Jurkat, Clone E6-1 (cell line): ENCODE measurements around the gene MICAL1.

Experiments
- DNase-seq: peaks from one replicate; pipeline ENCODE4 v3.0.0-alpha.2; 2011; ENCODE audit warnings: low read depth, low spot score
- H3K4me3 ChIP-seq: 2 replicates; pipeline ENCODE4 v1.5.1; 2011; ENCODE audit warnings: mild to moderate bottlenecking, low read length, control low read depth, moderate library complexity

Gene MICAL1

DNA sequence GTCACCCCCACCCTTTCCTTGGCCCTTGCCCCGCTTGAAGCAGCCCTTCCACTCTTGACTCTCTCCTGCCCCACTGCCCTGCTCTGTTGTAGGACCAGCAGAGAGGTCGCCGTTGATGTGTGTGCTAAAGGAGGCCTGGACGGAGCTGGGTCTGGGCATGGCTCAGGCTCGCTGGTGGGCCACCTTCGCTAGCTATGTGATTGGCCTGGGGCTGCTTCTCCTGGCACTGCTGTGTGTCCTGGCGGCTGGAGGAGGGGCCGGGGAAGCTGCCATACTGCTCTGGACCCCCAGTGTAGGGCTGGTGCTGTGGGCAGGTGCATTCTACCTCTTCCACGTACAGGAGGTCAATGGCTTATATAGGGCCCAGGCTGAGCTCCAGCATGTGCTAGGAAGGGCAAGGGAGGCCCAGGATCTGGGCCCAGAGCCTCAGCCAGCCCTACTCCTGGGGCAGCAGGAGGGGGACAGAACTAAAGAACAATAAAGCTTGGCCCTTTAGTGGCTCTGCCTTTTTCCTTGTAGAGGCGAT, 12.1 kb downstream of the MICAL1 start:
- no peak for DNase-seq
- no peak overlapping the region for H3K4me3 ChIP-seq

DNA sequence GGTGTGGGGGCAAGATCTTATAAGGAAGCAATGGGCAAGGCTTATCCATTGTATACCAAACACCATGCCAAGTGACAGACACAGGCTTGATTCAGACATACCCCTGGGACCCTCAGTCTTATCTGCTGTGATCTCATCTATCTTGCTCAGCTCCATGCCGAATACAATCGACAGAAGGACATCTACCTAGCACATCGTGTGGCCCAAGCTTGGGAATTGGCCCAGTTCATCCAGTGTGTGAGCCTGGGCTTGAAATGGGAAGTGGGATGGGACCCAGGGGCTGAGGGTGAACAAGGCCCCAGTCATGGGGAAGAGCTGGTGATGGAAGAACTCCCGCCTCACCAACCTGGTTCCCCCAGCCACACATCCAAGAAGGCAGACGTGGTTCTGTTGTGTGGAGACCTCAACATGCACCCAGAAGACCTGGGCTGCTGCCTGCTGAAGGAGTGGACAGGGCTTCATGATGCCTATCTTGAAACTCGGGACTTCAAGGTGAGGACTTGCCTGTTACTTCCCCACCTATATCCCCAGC, 13.1 kb downstream of the MICAL1 start:
- no peak for DNase-seq
- no peak overlapping the region for H3K4me3 ChIP-seq

DNA sequence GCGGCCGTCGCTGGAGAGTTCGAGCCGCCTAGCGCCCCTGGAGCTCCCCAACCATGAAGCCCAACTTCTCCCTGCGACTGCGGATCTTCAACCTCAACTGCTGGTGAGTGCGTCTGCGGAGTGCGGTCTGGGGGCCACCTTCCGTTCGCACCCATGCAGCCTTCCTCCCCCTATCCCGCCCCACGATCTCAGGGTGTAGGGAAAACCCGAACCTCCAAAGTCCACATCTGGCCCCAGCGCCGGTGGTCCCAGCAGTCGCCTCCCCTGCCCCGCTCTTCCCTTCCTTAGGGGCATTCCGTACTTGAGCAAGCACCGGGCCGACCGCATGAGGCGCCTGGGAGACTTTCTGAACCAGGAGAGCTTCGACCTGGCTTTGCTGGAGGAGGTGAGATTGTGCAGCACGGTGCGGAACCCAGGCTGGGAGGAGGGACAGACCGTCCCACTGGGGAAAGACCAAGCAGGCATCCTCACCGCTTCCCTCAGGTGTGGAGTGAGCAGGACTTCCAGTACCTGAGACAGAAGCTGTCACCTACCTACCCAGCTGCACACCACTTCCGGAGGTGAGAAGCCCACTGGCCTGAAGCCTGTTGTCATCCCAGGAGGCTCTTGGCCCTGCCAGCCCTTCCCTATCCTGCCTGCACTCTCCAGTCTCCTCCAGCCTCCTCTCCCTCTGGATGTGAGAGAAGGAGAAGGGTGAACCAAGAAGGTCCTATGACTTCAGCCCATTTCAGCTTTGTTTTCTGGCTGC, 14.3 kb downstream of the MICAL1 start:
- peak; percentile 18 for DNase-seq

DNA sequence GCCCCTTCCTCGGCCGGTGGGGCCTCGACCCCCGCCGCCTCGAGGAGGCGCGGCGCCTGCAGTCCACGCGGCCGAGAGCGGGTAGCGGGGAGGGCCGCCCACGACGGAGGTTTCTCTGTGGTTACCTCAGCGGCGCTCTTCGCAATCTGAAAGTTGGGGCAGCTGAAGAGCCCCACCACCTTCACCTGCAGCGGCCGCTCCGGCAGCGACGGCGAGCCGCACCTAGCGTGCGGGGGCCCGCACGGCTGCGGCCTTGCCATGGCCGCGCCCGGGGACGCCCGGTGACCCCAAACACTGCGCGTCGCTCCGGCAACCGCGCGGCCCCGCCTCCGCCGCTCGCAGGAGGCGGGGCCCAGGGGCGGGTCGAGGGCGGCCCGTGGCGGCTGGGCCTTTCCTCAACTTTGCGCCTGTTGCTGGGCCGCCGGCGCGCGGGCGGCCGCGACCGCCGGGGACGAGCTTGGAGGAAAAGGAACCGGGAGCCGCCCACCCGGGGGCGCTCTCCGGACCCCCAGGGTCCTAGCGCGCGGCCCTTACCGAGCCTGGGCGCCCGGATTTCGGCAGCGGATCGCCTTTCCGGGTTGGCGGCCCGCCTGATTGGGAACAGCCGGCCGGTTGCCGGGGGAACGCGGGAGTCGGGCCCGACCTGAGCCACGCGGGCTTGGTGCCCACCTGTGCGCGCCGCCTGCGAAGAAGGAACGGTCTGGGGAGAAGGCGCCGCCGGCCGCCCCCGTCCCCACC, 15.1 kb downstream of the MICAL1 start, which contains the start of the genes PPIL6 and SMPD2:
Gene PPIL6 (minus strand): TSS at position 298 of the 738 bp plus-strand sequence. CDS start 38 bp downstream, at position 260.
Gene SMPD2 (plus strand): TSS at position 394 of the 738 bp plus-strand sequence. CDS start 398 bp downstream, outside the sequence.
- DNase-seq = peak; percentile 68
- H3K4me3 ChIP-seq = peak within 1 kb of the TSS; percentile 85

More for the DNA sequence above, 14.3 kb downstream of the MICAL1 start:
- peak overlapping the region; percentile 85 for H3K4me3 ChIP-seq

DNA sequence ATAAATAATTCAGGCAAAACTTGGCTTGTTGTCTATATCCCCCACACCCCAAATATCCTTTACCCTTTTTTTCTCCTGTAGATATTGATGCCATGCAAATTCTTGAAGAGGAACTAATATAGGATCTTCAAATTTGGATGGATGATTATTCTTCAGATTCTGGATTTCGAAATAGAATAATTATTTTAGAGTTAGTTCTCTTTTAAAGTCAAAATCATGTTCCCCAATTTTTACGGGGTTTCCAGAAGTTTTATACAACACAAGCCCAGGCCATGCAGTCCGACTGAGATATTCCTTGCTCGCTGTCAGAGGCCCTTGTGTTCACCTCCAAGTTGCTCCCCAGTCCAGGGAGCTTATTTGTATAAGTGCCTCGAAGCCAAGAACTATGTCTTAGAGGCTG, 19.5 kb downstream of the MICAL1 start:
- no peak for DNase-seq
- no peak overlapping the region for H3K4me3 ChIP-seq

DNA sequence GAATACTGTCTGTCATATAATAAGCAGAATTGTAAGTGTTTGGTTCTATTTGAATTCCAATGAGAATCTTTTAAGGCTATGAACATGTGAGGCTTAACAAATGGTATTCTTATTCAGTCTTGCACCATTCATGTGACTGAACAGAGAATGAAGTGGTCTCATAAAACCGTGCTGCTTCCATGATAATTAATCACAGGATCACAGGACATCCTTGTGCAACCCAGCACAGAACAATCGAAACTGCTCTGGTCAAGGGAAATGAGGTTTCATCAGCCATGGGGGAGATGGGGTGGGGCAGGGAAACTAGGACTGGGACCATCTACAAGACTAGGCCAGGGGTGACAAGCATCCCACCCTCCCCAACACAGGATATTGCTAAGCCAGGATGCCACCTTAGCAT, 21.1 kb downstream of the MICAL1 start:
- H3K4me3 ChIP-seq = no peak overlapping the region
- no peak for DNase-seq

DNA sequence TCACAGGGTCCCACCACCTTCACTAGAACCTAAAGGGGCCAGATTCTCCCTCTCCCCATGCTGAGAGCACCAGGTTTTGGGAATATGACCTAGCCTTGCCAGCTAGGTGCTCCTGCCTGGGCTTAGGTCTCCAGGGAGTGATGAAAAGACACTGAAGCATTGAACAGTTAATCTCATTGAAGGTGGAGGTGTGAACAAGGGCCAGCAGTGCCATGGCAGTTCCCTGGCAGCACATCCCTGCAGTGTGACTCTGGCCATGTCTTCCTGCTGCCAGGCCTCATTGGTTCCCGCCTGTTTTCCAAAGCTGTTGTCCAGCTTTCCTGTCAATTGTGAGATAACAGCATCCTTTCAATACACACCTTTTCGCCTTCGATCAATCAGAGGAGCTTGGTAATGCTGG, 26.1 kb downstream of the MICAL1 start:
- H3K4me3 ChIP-seq = no peak overlapping the region
- DNase-seq = no peak

DNA sequence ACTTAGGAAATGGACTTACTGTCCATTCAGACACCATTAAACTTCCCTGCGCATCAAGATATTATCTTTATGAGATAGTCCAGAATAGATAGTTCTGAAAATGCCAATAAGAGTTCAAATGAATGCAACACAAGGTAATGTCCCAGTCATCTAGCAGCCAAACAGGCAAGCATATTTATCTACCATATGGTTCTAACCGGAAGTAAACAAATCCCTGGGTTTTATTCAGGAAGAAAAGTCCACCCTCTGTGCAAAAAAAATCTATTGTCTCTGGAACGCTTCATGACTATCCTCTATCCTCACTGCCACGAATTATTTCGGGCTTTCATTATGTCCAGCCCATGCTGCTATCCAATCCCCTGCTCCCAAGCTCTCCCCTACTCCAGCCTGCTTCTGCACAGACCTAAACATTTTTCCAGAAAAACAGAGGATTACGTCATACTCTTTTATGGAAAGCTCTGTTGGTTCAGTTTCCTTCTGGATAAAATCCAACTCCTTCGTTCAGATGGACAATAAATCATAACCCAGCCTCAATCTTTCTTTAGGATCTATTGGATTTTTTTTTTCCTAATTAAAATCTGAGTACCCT, 26.6 kb downstream of the MICAL1 start:
- H3K4me3 ChIP-seq = no peak overlapping the region
- no peak for DNase-seq

DNA sequence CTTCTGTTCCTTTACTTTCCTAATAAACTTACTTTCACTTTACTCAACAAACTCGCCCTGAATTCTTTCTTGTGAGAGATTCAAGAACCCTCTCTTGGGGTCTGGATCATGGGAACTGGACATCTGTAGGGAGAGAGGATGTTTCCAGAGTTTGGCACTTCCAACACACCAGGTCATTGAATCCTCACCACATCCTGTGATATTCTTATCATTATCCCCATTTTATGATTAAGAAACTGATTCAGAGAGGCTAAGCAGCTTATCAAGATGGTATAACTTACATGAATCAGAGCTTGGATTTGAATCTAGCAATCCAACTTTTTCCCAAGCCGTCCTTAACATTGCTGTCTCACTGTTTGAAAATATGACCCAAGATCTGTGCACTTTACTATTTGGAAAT, 30.6 kb downstream of the MICAL1 start:
- no peak for DNase-seq
- H3K4me3 ChIP-seq = no peak overlapping the region

DNA sequence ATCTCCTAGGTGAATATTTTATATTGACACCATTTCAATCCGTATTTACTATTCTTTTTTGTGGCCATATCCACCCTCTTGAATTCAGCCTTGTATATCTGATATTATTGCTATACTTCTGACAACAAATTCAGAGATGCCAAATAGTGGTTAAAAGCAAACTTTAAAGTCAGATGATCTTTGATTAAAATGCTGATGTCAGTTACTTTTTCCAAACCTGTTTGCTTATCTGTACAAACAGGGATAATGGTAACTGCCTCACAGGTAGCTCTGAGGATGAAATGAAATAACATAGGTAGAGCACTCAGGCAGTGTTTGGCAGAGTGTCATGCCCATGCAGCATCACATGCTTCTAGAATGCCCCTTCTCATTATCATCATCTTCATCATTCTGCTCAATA, 34.4 kb downstream of the MICAL1 start:
- no peak overlapping the region for H3K4me3 ChIP-seq

DNA sequence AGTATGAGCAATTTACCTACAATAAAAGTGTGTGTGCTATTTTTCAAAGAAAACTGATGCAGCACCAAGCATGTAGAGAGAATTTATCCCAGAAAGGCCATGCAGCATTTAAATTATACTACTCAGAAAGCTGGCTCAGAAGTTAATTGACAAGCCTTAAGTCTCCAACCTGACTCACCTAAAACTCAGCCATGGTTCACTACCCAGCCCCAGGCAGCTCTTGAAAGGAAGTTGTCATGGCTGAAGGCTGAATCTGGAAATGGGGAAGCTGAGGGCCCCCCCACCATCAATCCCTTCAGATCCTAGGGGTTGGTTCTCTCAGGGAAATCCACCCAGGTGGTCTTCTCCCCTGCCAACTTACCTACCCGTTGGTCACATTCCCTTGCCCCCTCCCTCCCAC, 34.8 kb downstream of the MICAL1 start:
- no peak for DNase-seq
- no peak overlapping the region for H3K4me3 ChIP-seq

More for the DNA sequence above, 34.4 kb downstream of the MICAL1 start:
- DNase-seq = no peak

DNA sequence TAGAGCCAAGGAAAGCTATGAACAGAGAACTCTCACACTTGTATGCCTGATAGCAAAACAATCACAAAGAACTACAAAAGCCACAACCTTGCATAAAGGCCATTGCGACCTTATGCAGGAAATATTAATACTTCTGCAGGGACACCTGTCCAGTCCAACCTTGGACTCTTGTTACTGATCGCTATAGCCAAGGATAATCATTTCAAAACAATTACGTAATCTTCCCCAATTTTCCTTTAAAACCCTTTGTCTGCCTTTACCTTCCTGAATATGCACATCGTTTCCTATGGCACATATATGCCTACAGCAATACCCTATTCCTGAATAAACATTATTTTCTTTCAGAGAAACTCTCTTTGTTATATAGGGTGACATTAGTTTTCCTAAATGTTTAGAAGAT, 37.9 kb downstream of the MICAL1 start:
- no peak for DNase-seq
- no peak overlapping the region for H3K4me3 ChIP-seq

DNA sequence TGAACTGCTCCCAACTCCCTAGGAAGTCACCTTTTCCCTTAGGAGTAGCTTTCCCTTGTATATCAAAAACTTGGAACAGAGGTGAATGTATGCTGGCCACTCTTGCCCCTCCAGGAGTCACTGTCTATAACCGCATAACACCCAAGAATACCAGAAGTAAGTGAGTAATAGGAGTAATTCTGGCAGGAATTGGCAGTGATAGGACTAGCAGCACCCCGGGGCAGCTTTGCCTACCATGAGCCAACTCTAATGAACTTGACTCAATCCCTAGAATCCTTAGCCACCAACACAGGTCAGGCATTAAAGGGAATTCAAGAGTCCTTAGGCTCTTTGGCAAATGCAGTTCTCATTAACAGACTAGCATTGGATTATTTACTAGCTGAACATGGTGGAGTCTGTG, 44.5 kb downstream of the MICAL1 start:
- DNase-seq = no peak

DNA sequence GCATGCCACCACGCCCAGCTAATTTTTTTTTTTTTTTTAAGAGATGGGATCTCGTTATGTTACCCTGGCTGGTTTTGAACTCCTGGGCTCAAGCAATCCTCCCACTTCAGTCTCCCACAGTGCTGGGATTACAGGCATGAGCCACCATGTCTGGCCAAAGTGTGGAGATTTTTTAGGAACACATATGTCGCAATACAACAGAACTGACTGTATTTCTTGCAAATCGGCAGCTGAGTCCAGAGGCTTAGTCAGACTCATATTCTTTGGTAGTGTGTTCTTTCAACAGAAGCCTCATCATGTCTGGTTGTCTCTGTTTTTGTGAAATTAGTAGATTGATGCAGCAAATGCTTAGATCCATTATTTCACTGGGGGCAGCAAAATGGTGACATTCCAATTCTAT, 49.4 kb downstream of the MICAL1 start:
- H3K4me3 ChIP-seq = no peak overlapping the region
- no peak for DNase-seq

More for the DNA sequence above, 44.5 kb downstream of the MICAL1 start:
- H3K4me3 ChIP-seq = no peak overlapping the region

DNA sequence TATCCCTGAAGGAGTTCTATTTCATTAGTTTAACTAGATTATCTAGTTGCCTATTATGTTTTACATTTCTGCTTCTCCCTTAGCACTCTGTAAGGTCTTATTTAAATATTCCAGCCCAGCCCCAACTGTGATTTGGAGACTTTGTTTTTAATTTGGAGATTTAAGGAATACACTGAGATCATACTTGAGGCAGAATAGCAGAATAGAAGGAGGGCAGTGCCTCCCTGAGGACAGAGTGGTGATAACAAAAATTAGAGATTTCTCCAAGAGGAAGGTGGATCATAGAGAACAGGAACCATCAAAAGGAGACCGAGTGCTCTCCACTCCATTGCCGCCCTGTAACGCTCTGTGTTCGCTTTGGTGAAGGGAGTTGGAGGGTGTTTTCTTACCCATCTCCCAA, 58.6 kb downstream of the MICAL1 start:
- no peak for DNase-seq
- no peak overlapping the region for H3K4me3 ChIP-seq

DNA sequence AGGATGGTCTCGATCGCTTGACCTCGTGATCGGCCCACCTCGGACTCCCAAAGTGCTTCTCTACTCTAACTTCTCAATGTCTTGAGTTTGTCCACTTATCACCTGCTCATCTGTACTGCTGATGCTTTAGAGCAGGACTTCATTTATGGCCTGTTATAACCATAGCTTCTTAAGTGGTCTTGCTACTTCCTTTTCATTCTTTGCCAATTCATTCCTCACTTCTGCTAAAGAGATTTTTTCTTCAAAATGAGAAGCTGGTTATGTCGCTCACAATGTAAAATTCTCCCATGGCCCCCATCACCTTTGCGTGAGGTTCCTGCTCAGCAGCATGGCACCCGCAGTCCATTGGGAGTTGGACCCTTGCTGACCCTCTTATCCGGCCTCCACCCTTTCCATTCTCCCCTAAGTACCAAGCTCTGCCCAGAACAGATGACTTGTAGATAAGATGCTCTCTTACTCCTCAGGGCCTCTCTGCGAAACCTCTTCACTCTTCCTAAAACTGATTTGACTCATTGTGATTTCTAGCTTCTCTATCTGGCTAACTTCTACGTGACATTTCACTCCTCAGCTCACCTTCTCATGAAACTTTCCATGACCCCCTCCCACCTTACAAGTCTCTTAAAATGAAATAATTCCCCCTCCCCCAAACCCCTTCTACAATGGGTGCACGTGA, 59.4 kb downstream of the MICAL1 start:
- H3K4me3 ChIP-seq = no peak overlapping the region
- DNase-seq = no peak
